Cardiac muscle cell (in vitro differentiated cells and primary cell): Measurements from ENCODE around the gene SLC6A12. TPM values are rescaled to one million over a fixed set of nuclear protein-coding genes. Genes with fewer than 3 reads are reported as not detected.

Experiments used
- DNase-seq, 2 donors: peaks; one replicate each; pipeline versions ENCODE4 v3.0.0 to v3.0.0-alpha.2; 2010 to 2017; ENCODE audit warnings: low read depth in 1 of 2, low spot score in 1 of 2
- H3K27ac ChIP-seq: fragments of 200-600 bp; sonication (generic); 2 replicates; pipeline ENCODE4 v1.5.1; 2016
- H3K27me3 ChIP-seq: fragments of 200-600 bp; sonication (generic); 2 replicates; pipeline ENCODE4 v1.6.0; 2016; ENCODE audit warnings: control low read depth
- H3K36me3 ChIP-seq: fragments of 200-600 bp; sonication (generic); 2 replicates; pipeline ENCODE4 v1.5.1; 2016; ENCODE audit warnings: control low read depth
- H3K4me1 ChIP-seq: fragments of 200-600 bp; sonication (generic); 2 replicates; pipeline ENCODE4 v1.8.1; 2017; ENCODE audit warnings: low read depth, mild to moderate bottlenecking, mixed run types
- H3K4me3 ChIP-seq: fragments of 200-600 bp; sonication (generic); 2 replicates; pipeline ENCODE4 v1.5.1; 2016; ENCODE audit warnings: mild to moderate bottlenecking
- H3K9me3 ChIP-seq: fragments of 200-600 bp; sonication (generic); 2 replicates; pipeline ENCODE4 v1.5.1; 2017; ENCODE audit warnings: low read depth, mild to moderate bottlenecking, control low read depth
- polyA plus RNA-seq: library from polyadenylated mRNA; unstranded; fragments of >200 nt; fragmentation: Nextera tagmentation; extraction: Ambion mirVana; gene quantifications from 2 replicates; pipeline ENCODE4 v1.2.1, GENCODE V29; 2016
- total RNA-seq: library from RNA; depleted of rRNA; stranded (reverse); fragments of >200 nt; gene quantifications from 2 replicates; pipeline ENCODE4 v1.2.3, GENCODE V29; 2016
- TF ChIP-seq, protein P1 (sequence below): IDR thresholded peaks from 2 replicates; pipeline ENCODE4 v1.5.1; 2012; ENCODE audit warnings: low read depth, mild to moderate bottlenecking, low read length

SLC6A12 gene
- total and polyA plus RNA-seq, 2 experiments from 2014 or later: 0.24 to 0.33 TPM

DNA sequence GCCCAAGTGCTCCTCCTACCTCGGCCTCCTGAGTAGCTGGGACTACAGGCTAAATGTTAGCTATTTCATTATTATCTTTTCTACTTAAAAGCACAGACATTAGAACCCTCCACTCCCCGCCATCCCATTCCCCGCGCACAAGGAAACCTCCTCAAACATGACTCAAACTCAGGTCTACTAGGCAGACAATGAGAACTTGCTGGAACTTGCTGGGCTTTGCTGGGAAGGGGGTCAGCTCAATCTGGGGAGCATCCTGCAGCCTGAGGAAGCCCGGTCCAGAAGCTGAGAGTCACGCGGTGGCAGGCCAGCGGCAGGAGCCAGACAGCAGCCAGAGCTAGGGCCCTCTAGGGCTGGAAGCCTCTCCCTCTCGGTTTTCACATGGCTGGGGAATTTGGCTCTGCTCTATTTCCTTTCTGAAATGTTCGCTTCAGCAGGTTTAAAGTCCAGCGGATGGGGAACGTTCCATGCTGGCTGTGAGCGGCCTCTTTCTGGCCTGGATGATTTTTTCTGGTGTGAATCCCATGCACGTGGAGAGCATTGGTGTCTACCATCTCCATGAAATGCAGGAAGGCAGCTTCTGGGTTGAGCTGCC, 68.5 kb downstream of the SLC6A12 start:
- no peaks in the 10 kb centered on the region for H3K27me3 ChIP-seq
- no peaks in the 10 kb centered on the region for H3K36me3 ChIP-seq
- DNase-seq: no peak
- H3K27ac ChIP-seq: no peak overlapping the region
- peaks cover 12% of the 10 kb centered on the region for H3K4me1 ChIP-seq
- H3K4me3 ChIP-seq: no peak overlapping the region
- TF ChIP-seq, protein P1, sequence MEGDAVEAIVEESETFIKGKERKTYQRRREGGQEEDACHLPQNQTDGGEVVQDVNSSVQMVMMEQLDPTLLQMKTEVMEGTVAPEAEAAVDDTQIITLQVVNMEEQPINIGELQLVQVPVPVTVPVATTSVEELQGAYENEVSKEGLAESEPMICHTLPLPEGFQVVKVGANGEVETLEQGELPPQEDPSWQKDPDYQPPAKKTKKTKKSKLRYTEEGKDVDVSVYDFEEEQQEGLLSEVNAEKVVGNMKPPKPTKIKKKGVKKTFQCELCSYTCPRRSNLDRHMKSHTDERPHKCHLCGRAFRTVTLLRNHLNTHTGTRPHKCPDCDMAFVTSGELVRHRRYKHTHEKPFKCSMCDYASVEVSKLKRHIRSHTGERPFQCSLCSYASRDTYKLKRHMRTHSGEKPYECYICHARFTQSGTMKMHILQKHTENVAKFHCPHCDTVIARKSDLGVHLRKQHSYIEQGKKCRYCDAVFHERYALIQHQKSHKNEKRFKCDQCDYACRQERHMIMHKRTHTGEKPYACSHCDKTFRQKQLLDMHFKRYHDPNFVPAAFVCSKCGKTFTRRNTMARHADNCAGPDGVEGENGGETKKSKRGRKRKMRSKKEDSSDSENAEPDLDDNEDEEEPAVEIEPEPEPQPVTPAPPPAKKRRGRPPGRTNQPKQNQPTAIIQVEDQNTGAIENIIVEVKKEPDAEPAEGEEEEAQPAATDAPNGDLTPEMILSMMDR: no peak
- no peaks in the 10 kb centered on the region for H3K9me3 ChIP-seq

GRCh38 chr12:144650-145284, 69.2 kb downstream of the SLC6A12 start:
- TF ChIP-seq, protein P1: no peak
- DNase-seq: no peak
- Histone ChIP-seq H3K27ac (no peak overlapping the region), H3K4me1 (peaks cover 12% of the 10 kb centered on the region), H3K36me3 (no peaks in the 10 kb centered on the region), H3K9me3 (no peaks in the 10 kb centered on the region), H3K4me3 (no peak overlapping the region), H3K27me3 (no peaks in the 10 kb centered on the region)

- DNase-seq: no peak
- H3K36me3 ChIP-seq: no peaks in the 10 kb centered on the region
- H3K4me1 ChIP-seq: peaks cover 16% of the 10 kb centered on the region
- no peak overlapping the region for H3K4me3 ChIP-seq
- H3K27ac ChIP-seq: no peak overlapping the region
- H3K9me3 ChIP-seq: no peaks in the 10 kb centered on the region
- TF ChIP-seq, protein P1: no peak
- H3K27me3 ChIP-seq: no peaks in the 10 kb centered on the region
These were observed 69.8 kb downstream of the SLC6A12 start for GRCh38 chr12:143964-144649.

DNA sequence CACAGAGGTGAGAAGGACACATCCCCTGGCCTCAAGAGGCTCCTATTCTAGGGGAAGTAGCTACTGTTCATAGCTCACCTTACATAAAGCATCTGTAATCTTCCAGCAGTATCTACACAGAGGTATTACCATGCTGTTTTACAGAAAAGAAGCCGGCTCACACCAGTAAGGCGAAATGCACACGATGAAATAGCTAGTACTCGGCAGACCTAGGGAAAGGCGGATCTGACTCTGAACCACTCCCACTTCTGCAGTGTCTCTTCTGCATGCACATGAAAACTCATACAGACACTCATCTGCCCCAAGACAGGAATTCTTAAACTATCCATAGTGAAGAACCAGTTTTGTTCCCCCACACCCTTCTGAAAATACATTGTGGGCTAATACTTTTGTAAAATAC, 73.8 kb downstream of the SLC6A12 start:
- no peaks in the 10 kb centered on the region for H3K36me3 ChIP-seq
- no peak for DNase-seq
- TF ChIP-seq, protein P1: no peak
- no peaks in the 10 kb centered on the region for H3K27me3 ChIP-seq
- no peaks in the 10 kb centered on the region for H3K9me3 ChIP-seq
- H3K4me3 ChIP-seq: no peak overlapping the region
- no peak overlapping the region for H3K27ac ChIP-seq
- peaks cover 9% of the 10 kb centered on the region for H3K4me1 ChIP-seq

Other genes with a start within 250 kb of the SLC6A12 start
- 0.21 and 2.7 TPM in 2 replicates for gene IQSEC3, start 147.4 kb downstream of the SLC6A12 start, total RNA-seq
- 0.42 and 2.9 TPM in 2 replicates for gene IQSEC3, start 147.4 kb downstream of the SLC6A12 start, polyA plus RNA-seq
- 2.2 and 2.3 TPM in 2 replicates for gene SLC6A13, start 48.7 kb upstream of the SLC6A12 start, total RNA-seq
- 0.34 and 3.8 TPM in 2 replicates for gene SLC6A13, start 48.7 kb upstream of the SLC6A12 start, polyA plus RNA-seq
- gene KDM5A, start 175.2 kb upstream of the SLC6A12 start, total RNA-seq: 36.3 and 36.4 TPM in 2 replicates
- 41.1 and 46.0 TPM in 2 replicates for gene KDM5A, start 175.2 kb upstream of the SLC6A12 start, polyA plus RNA-seq
- gene CCDC77, start 187.5 kb upstream of the SLC6A12 start, total RNA-seq: 7.3 and 7.6 TPM in 2 replicates
- 11.0 and 13.0 TPM in 2 replicates for gene CCDC77, start 187.5 kb upstream of the SLC6A12 start, polyA plus RNA-seq
- 38.6 and 39.2 TPM in 2 replicates for gene B4GALNT3, start 245.8 kb upstream of the SLC6A12 start, total RNA-seq
- 23.7 and 26.4 TPM in 2 replicates for gene B4GALNT3, start 245.8 kb upstream of the SLC6A12 start, polyA plus RNA-seq